ENCODE measurements around the gene EIF4G2. TPM values are rescaled to one million over a fixed set of nuclear protein-coding genes. Genes with fewer than 3 reads are reported as not detected.

Gene EIF4G2
- total and polyA plus RNA-seq, 10 of the 15 experiments (the other 5 are each of a cell fraction or from before 2014, with no cell fraction given) = 210 to 1,104 (median 713) TPM

DNA sequence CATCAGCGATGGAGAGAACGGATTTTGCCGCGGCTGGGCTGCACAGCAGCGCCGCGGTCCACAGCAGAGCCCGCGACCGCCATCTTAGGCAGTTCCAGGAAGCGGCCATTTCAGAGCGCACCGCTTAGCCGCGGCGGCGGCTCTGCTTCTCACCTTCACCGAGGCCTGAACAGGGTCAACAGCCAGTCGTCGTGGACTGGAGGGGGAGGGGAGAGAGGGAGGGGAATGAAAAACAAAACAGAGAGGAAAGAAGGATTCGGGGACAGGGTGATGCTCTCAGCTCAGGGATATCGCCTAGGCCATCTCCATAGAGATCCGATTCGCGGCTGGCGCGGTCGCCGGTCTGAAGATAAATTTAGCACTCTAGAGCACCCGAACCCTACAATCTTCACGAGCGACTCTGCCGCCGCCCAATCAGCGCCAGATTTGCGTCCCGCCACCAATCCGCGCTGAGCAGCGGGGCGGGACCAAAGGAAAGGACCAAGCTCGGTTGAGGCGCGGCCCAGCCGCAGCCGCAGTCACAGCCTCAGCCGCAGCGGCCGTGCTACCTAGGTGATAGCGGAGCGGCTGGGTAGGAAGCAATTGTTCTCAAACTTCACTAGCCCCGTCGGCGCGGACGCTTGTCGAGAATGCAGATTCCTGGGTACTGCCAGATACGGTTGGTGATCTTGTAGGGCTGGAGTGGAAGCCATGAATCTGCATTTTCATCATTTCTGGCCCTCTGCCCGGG lies 49.1 kb upstream of the EIF4G2 start, which contains the start of gene ZBED5 (continued):
- 0 out of 2 replicates have a peak, but pooled peaks have one; percentile 47 for TF ChIP-seq TCF3 (IDR thresholded peaks at IDR 0.05; ENCODE audit: borderline replicate concordance, insufficient read depth, low read depth, low read length)
- TF ChIP-seq CBX3 (IDR thresholded peaks at IDR 0.05; ENCODE audit: borderline replicate concordance, low read depth) = no peak
- TF ChIP-seq ZNF207 (IDR thresholded peaks at IDR 0.05; ENCODE audit: borderline replicate concordance) = peak; percentile 91
- TF ChIP-seq EZH2 (IDR thresholded peaks at IDR 0.05; ENCODE audit: borderline replicate concordance, control insufficient read depth, low read depth, low read length) = no peak
- TF ChIP-seq PAX5 (IDR thresholded peaks at IDR 0.05; ENCODE audit: borderline replicate concordance, low read depth, low read length) = peak; percentile 48
- TF ChIP-seq MYB (IDR thresholded peaks at IDR 0.05; ENCODE audit: borderline replicate concordance, low read depth, low read length) = no peak
- TF ChIP-seq SMAD1 (IDR thresholded peaks at IDR 0.05; ENCODE audit: low read depth, partially characterized antibody) = peak; percentile 25
- TF ChIP-seq SREBF2 (IDR thresholded peaks at IDR 0.05; ENCODE audit: low read length) = no peak; the same call in 1 of the 2 replicates
- 0 out of 4 replicates have a peak, but pooled peaks of 1 of the 2 experiments have one; percentile 42 for TF ChIP-seq ETV6 (conservative IDR thresholded peaks at IDR 0.05 in 1 of 2, IDR thresholded peaks at IDR 0.05 in 1 of 2; ENCODE audit: borderline replicate concordance in 1 of 2, low read depth in 1 of 2)
- TF ChIP-seq TARDBP (IDR thresholded peaks at IDR 0.05; ENCODE audit: borderline replicate concordance) = no peak; the same call in 1 of the 2 replicates
- no peak; the same call in 1 of the 2 replicates for TF ChIP-seq TBL1XR1 (IDR thresholded peaks at IDR 0.05; ENCODE audit: low read depth, low read length)
- peak in 1 of 2 experiments; percentile 53; a peak in 3 of 4 replicates for TF ChIP-seq EP300 (IDR thresholded peaks at IDR 0.05; ENCODE audit: borderline replicate concordance in 1 of 2, control insufficient read depth in 1 of 2, low read depth in 2 of 2, low read length in 2 of 2)
- no peak for TF ChIP-seq SMC3 (IDR thresholded peaks at IDR 0.05; ENCODE audit: borderline replicate concordance, low read length)
- TF ChIP-seq POLR2A (IDR thresholded peaks at IDR 0.05; ENCODE audit: low read depth, low read length) = peak; percentile 84
- TF ChIP-seq HSF1 (IDR thresholded peaks at IDR 0.05; ENCODE audit: low read depth, low read length) = no peak
- TF ChIP-seq ZSCAN29 (IDR thresholded peaks at IDR 0.05) = 0 out of 2 replicates have a peak, but pooled peaks have one; percentile 74
- TF ChIP-seq ATF7 (IDR thresholded peaks at IDR 0.05; ENCODE audit: low read depth) = no peak
- no peak for TF ChIP-seq RAD51 (IDR thresholded peaks at IDR 0.05)
- no peak for TF ChIP-seq JUNB (IDR thresholded peaks at IDR 0.05)
- TF ChIP-seq CHD2 (IDR thresholded peaks at IDR 0.05; ENCODE audit: borderline replicate concordance, low read depth, low read length) = peak; percentile 89
- 0 out of 2 replicates have a peak, but pooled peaks have one; percentile 35 for TF ChIP-seq RFX5 (IDR thresholded peaks at IDR 0.05; ENCODE audit: low read depth, low read length)
- TF ChIP-seq, protein P1, sequence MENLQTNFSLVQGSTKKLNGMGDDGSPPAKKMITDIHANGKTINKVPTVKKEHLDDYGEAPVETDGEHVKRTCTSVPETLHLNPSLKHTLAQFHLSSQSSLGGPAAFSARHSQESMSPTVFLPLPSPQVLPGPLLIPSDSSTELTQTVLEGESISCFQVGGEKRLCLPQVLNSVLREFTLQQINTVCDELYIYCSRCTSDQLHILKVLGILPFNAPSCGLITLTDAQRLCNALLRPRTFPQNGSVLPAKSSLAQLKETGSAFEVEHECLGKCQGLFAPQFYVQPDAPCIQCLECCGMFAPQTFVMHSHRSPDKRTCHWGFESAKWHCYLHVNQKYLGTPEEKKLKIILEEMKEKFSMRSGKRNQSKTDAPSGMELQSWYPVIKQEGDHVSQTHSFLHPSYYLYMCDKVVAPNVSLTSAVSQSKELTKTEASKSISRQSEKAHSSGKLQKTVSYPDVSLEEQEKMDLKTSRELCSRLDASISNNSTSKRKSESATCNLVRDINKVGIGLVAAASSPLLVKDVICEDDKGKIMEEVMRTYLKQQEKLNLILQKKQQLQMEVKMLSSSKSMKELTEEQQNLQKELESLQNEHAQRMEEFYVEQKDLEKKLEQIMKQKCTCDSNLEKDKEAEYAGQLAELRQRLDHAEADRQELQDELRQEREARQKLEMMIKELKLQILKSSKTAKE (IDR thresholded peaks at IDR 0.05; ENCODE audit: low read depth, poor library complexity, severe bottlenecking) = peak; percentile 62
- peak; percentile 23 to 28; a peak in 2 of 4 replicates for TF ChIP-seq IKZF2 (IDR thresholded peaks at IDR 0.05)
- TF ChIP-seq SUPT20H (IDR thresholded peaks at IDR 0.05; ENCODE audit: borderline replicate concordance, control insufficient read depth, low read depth, low read length) = no peak
- TF ChIP-seq HCFC1 (IDR thresholded peaks at IDR 0.05; ENCODE audit: low read length) = peak; percentile 49; the same call in 1 of the 2 replicates
- TF ChIP-seq ASH2L (IDR thresholded peaks at IDR 0.05; ENCODE audit: borderline replicate concordance, low read depth) = peak; percentile 76; the same call in 1 of the 2 replicates

Measured in GM12878 (cell line).